Stimulated activated CD4-positive, alpha-beta T cell treated with anti-CD3 and anti-CD28 coated beads, Interleukin-15, amount 100 ng/mL, for 24 hours (primary cell): ENCODE measurements around the gene ZNF256.
A peak's percentile ranks its signal among the peaks of the same experiment; 100 is the strongest.

ENCODE experiments used
- DNase-seq: peaks from one replicate; pipeline ENCODE4 v3.0.0-alpha.2; 2020

ZNF256 gene

GRCh38 chr19:57947419-57948134, at the start of gene ZNF256:
TSS of gene ZNF256 (minus strand) at chr19:57947706. CDS start at chr19:57947474, 232 bp downstream.
- peak; percentile 95 for DNase-seq

DNA sequence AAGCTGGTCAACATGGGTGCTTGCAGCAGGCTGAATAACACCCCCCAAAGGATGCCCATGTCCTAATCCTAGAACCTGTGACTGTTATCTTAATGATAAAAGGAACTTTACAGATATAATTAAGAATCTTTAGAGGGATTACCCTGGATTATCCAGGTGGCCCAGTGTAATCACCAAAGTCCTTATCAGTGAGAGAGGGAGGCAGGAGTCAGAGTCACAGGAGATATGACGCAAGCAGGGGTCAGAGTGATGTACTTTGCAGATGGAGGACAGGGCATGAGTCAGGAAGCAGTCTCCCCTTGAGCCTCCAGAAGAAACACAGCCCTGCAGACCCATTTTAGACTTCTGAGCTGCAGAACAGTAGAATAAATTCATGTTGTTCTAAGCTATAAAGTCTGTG, 45.3 kb upstream of the ZNF256 start:
- no peak for DNase-seq

GRCh38 chr19:57978586-57979289, 31.2 kb upstream of the ZNF256 start:
- no peak for DNase-seq

GRCh38 chr19:57974434-57974833, 26.9 kb upstream of the ZNF256 start, which contains the start of gene C19orf18:
TSS of gene C19orf18 (minus strand) at chr19:57974534. CDS start at chr19:57974432, 102 bp downstream.
- DNase-seq: no peak

- DNase-seq: no peak
Observed at GRCh38 chr19:57964761-57965160, 17.3 kb upstream of the ZNF256 start.

- DNase-seq: no peak
Observed at GRCh38 chr19:57961785-57962184, 14.3 kb upstream of the ZNF256 start.

- no peak for DNase-seq
Observed at GRCh38 chr19:57954996-57955395, 7.5 kb upstream of the ZNF256 start.

DNA sequence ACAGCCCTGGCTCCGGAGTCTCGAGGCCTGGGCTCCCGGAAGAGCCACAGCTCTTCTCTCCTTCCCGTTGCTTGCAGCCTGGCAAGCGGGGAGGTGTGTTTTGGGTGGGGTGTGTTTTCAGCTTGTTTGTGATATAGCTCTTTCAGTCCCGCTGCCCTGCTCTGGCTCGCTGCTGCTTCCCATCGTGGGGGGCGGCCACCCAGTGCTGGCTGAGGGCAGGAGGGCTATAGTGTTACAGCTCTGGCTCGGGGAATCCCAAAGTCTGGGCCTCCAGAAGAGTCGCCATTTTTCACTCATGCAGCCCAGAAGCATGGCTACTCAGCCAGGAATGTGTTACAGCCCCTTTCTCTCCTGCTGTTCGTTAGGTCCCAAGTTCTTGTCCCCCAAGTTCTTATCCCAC, 2.2 kb upstream of the ZNF256 start:
- no peak for DNase-seq

- no peak for DNase-seq
Observed at GRCh38 chr19:57949296-57949695, 1.8 kb upstream of the ZNF256 start.

DNA sequence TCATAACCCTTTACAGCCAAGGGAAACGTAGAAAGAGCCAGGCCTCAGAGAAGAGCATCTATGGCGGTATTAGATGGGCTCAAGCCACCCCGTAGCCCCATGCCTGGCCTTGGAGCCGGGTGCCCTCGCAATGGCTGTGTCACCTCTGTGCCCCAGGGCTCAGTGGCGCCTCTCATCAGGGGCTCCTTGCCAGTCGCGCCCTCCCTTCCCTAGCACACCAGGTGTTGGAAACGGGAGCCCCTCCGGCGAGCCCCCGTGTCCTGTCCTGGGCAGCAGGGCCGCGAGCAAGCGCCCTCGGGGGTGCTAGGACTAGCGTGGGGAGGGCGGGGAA, 453 bp downstream of the ZNF256 start:
- DNase-seq: no peak

DNA sequence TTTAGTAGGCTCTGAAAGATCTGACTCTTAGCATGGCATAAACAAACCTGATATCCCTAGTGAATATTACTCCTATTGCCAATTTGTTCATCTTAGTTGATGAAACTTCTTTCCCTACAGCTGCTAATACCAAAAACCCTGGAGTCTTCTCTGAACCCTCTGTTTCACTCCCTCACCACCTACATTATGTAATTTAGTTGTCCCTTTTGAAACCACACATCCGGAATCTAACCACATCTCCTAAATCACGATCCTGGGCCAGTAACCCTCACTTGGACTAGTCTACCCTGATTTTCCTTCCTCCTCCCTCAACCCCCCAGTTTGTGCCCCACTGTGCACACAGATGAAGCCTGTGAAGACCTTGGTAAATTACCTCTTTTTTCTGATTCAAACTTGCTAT, 1.2 kb downstream of the ZNF256 start:
- DNase-seq: no peak

GRCh38 chr19:57941593-57941992, 5.9 kb downstream of the ZNF256 start:
- DNase-seq: no peak

- DNase-seq: no peak
Observed at GRCh38 chr19:57935731-57936130, 11.8 kb downstream of the ZNF256 start.

GRCh38 chr19:57934820-57935665, 12.5 kb downstream of the ZNF256 start, which contains the start of gene ZNF418:
TSS of gene ZNF418 (minus strand) at chr19:57935402. CDS start at chr19:57933822, 1,580 bp downstream.
- DNase-seq: peak; percentile 48

DNA sequence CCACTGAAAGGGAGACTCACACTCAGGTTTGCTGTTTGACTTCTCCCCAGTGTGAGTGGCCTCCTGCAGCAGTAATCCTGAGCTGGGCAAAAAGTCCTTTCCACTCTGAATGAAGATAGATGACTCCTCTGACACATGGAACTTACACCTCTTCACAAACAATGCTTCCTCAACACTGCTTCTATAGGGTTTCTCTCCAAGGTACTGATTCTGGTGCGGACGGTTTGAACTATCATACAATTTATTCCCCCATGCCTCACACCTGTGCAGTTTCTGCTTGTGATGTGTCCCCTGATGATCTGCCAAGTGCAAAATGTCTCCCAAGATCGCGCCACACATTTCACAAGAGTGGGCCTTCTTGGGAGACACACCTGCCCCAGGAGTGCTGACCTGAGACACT, 19.9 kb downstream of the ZNF256 start:
- no peak for DNase-seq

GRCh38 chr19:57916168-57916995, 31.1 kb downstream of the ZNF256 start, which contains the start of gene ZNF417:
TSS of gene ZNF417 (minus strand) at chr19:57916592. CDS start at chr19:57916411, 181 bp downstream.
- peak; percentile 84 for DNase-seq

GRCh38 chr19:57914531-57914930, 33.0 kb downstream of the ZNF256 start:
- no peak for DNase-seq

GRCh38 chr19:57907394-57907793, 40.1 kb downstream of the ZNF256 start:
- DNase-seq: no peak

DNA sequence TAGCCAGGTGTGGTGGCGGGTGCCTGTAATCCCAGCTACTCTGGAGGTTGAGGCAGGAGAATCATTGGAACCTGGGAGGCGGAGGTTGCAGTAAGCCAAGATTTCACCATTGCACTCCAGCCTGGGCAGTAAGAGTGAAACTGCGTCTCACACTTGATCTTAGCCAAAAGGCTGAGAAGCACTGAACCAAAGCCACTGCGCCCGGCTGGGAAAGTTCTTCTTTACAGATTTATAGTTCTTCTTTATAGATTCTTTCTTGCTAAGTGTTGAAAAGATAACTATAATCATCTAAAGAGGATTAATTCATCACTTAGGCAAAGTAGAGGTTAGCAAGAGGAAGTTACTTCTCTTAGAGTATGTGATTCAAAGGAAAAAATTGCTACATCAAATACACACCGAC, 42.2 kb downstream of the ZNF256 start:
- no peak for DNase-seq

GRCh38 chr19:57903618-57904184, 43.8 kb downstream of the ZNF256 start:
- DNase-seq: no peak

GRCh38 chr19:57900311-57900710, 47.2 kb downstream of the ZNF256 start:
- no peak for DNase-seq
